Glutamatergic neuron (in vitro differentiated cells): Measurements from ENCODE around the gene TCERG1L. TPM values are rescaled to one million over a fixed set of nuclear protein-coding genes. Genes with fewer than 3 reads are reported as not detected.

Experiments
- DNase-seq: peaks from one replicate; pipeline ENCODE4 v3.0.0; 2022
- H3K27ac Mint-ChIP-seq: one replicate; pipeline ENCODE4 v1.8.0; 2020; ENCODE audit warnings: mild to moderate bottlenecking, mixed read lengths, inconsistent platforms; ENCODE audit not compliant: unreplicated experiment
- H3K27me3 Mint-ChIP-seq: one replicate; pipeline ENCODE4 v1.8.0; 2020; ENCODE audit warnings: mild to moderate bottlenecking, moderate library complexity, mixed read lengths, inconsistent platforms; ENCODE audit not compliant: unreplicated experiment
- H3K36me3 Mint-ChIP-seq: one replicate; pipeline ENCODE4 v1.8.0; 2020; ENCODE audit warnings: mild to moderate bottlenecking, mixed read lengths, inconsistent platforms; ENCODE audit not compliant: unreplicated experiment
- H3K4me1 Mint-ChIP-seq: one replicate; pipeline ENCODE4 v1.8.0; 2020; ENCODE audit warnings: mild to moderate bottlenecking, low read depth, mixed read lengths, inconsistent platforms; ENCODE audit not compliant: unreplicated experiment
- H3K4me3 Mint-ChIP-seq: one replicate; pipeline ENCODE4 v1.8.0; 2020; ENCODE audit warnings: mild to moderate bottlenecking, mixed read lengths, inconsistent platforms; ENCODE audit not compliant: unreplicated experiment
- H3K9me3 Mint-ChIP-seq: one replicate; pipeline ENCODE4 v1.8.0; 2020; ENCODE audit warnings: mild to moderate bottlenecking, moderate library complexity, mixed read lengths, inconsistent platforms; ENCODE audit not compliant: unreplicated experiment
- CTCF ChIP-seq: fragments of 200-600 bp; sonication (generic); IDR thresholded peaks from one replicate; pipeline ENCODE4 v1.5.0; 2021; ENCODE audit not compliant: partially characterized antibody, unreplicated experiment
- total RNA-seq: library from RNA; stranded (reverse); fragmentation: NEBNext Ultra II Directional; extraction: Animal tissue kit (Norgen Biotek cat#: 25700); gene quantifications from one replicate; pipeline ENCODE4 v1.2.1, GENCODE V29; 2021; ENCODE audit not compliant: unreplicated experiment

TCERG1L gene
- total RNA-seq, 1 donor from 2014 or later, result 2.2 TPM

DNA sequence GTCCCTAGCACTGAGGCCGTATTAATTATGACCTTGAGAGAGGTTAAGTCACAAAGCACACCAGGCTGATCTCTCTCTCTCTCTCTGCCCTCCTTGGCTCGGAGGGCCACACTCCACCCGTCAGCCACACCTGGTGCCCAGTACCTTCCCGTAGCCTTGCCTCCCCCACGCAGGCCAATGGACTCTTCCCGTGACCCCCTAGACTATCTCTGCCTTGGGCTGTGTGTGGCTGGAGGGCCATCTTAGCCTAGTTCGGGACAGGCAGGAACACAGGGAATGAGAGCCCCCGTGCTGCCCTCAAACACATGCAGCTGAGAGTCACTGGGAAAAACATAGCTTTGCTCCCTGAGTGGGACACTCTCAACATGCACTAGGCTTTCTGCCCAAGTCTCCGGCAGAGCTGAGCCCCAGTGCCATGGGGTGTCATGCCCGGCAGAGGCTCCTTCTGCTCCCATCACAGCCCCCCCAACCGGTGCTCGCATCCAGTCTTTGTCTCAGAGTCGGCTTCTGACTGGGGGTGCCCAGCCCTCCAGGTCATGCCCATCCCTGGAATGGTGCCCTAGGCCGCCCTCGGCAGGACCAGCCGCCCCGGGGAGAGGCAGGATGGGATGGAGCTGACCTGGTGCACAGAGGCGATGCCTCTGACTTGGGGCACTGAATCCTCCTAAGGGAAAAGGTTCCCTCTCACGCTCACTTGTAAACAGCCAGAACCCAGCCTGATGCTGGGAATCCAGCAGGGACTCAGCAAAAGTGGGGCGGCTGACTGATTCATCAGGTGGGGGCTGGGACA, 63.0 kb downstream of the TCERG1L start:
- TF ChIP-seq CTCF, result no peak
- Mint-ChIP-seq H3K9me3 (peaks cover 8% of the 10 kb centered on the region), H3K27me3 (peaks cover 3% of the 10 kb centered on the region), H3K36me3 (peaks cover 3% of the 10 kb centered on the region), H3K27ac (no peak overlapping the region), H3K4me1 (no peaks in the 10 kb centered on the region), H3K4me3 (no peak overlapping the region)
- DNase-seq, result no peak

DNA sequence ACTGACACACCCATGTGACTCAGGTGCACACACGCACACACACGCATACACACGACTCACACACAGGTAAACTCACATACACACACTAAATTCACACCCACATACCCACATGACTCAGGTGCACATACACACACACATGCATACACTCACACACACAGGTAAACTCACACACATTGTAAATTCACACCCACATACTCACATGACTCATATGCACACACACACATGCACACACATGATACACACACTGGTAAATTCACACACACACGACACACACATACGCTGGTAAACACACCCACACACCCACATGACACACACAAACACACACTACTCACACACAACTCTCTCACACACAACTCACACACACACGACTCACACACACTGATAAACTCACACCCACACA, 63.6 kb downstream of the TCERG1L start:
- TF ChIP-seq CTCF, result no peak
- Mint-ChIP-seq H3K27me3 (no peaks in the 10 kb centered on the region), H3K9me3 (peaks cover 6% of the 10 kb centered on the region), H3K4me1 (no peaks in the 10 kb centered on the region), H3K4me3 (no peak overlapping the region), H3K36me3 (no peaks in the 10 kb centered on the region), H3K27ac (no peak overlapping the region)
- no peak for DNase-seq

DNA sequence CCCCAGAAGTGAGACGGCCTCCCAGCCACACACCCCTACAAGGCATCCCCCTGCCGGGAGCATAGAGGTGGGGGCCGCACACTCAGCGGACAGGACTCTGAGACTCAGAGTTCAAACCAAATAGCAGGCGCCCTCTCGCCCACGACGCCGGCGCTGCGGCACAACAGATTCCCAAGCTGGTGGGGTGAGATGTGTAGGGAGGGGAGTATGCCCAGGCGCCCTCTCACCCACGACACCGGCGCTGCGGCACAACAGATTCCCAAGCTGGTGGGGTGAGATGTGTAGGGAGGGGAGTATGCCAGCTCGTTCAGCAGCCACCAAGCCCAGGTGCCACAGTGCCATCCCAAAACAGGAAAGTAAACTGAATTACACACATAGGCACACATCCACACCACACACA, 64.7 kb downstream of the TCERG1L start:
- H3K9me3 Mint-ChIP-seq, result peaks cover 4% of the 10 kb centered on the region
- DNase-seq, result no peak
- no peaks in the 10 kb centered on the region for H3K36me3 Mint-ChIP-seq
- no peak overlapping the region for H3K4me3 Mint-ChIP-seq
- no peaks in the 10 kb centered on the region for H3K4me1 Mint-ChIP-seq
- no peak for TF ChIP-seq CTCF
- H3K27me3 Mint-ChIP-seq, result no peaks in the 10 kb centered on the region
- no peak overlapping the region for H3K27ac Mint-ChIP-seq

DNA sequence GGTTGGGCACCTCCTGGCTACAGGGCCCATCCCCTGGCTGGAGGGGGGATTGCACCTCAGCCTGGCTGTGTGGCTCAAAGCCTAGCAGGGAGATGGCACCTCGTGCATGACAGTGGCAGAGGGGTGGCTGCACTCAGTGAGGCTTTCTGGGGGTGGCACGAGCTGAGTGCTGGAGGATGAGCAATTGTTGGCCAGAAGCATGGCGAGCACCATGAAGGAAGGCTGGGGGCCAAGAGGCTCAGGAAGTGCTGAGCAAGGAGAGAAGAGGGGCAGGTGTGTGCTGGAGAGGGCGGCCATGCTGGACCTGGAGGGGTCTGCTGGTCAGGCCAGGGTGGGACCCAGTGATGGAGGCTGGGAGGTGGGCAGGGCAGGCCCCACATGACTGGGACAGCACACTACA, 65.4 kb downstream of the TCERG1L start:
- TF ChIP-seq CTCF, result no peak
- H3K27me3 Mint-ChIP-seq, result no peaks in the 10 kb centered on the region
- no peak for DNase-seq
- H3K4me1 Mint-ChIP-seq, result no peaks in the 10 kb centered on the region
- no peak overlapping the region for H3K4me3 Mint-ChIP-seq
- no peaks in the 10 kb centered on the region for H3K36me3 Mint-ChIP-seq
- no peak overlapping the region for H3K27ac Mint-ChIP-seq
- peaks cover 4% of the 10 kb centered on the region for H3K9me3 Mint-ChIP-seq

GRCh38 chr10:131245475-131246059, 66.0 kb downstream of the TCERG1L start:
- Mint-ChIP-seq H3K4me3 (no peak overlapping the region), H3K27ac (no peak overlapping the region), H3K4me1 (peaks cover 2% of the 10 kb centered on the region), H3K36me3 (no peaks in the 10 kb centered on the region), H3K9me3 (peaks cover 4% of the 10 kb centered on the region), H3K27me3 (no peaks in the 10 kb centered on the region)
- no peak for TF ChIP-seq CTCF
- DNase-seq, result no peak
